ENCODE measurements around the gene ARSD. TPM values are rescaled to one million over a fixed set of nuclear protein-coding genes. Genes with fewer than 3 reads are reported as not detected.

The ARSD gene
- total RNA-seq, 1 experiment from 2014 or later, result 8.0 TPM

GRCh38 chrX:2879670-2880069 is 49.5 kb downstream of the ARSD start:
- H4K20me1 ChIP-seq (ENCODE audit: insufficient read depth), result no peaks in the 10 kb centered on the region
- intact Hi-C loops (cut with micrococcal nuclease), result loop anchor here (5.0 to 10.0 kb wide), 2 partner anchors 158 to 755 kb away; no protein-coding TSS in a partner anchor
- ChIA-PET RAD21 (ENCODE audit: low non-redundant PET in 1 of 2, low total read pairs in 2 of 2, uncharacterized antibody in 2 of 2, unreplicated experiment in 2 of 2) (no interaction called here), POLR2A (no interaction called here), CTCF (no interaction called here)
- no peaks in the 10 kb centered on the region for H3K9me3 ChIP-seq (ENCODE audit: control insufficient read depth in 1 of 2, insufficient read depth in 1 of 2, low read depth in 1 of 2, low read length in 2 of 2)
- TF ChIP-seq ZNF274 (IDR thresholded peaks at IDR 0.05; ENCODE audit: low read depth, low read length) (no peak), CTCF (IDR thresholded peaks at IDR 0.05 in 2 of 3, conservative IDR thresholded peaks at IDR 0.05 in 1 of 3; ENCODE audit: borderline replicate concordance in 1 of 3, insufficient read depth in 1 of 3, low read depth in 2 of 3, low read length in 2 of 3) (no peak), RAD21 (IDR thresholded peaks at IDR 0.05; ENCODE audit: low read depth) (no peak), SRF (IDR thresholded peaks at IDR 0.05; ENCODE audit: low read depth) (no peak), ZFX (IDR thresholded peaks at IDR 0.05) (no peak), YY1 (IDR thresholded peaks at IDR 0.05; ENCODE audit: extremely low read depth, insufficient replicate concordance, low read depth, low read length) (no peak), CBX3 (IDR thresholded peaks at IDR 0.05; ENCODE audit: low read depth) (no peak), EGR1 (IDR thresholded peaks at IDR 0.05; ENCODE audit: low read depth) (no peak)
- no peaks in the 10 kb centered on the region for H3K4me1 ChIP-seq (ENCODE audit: control insufficient read depth in 1 of 2, insufficient read depth in 2 of 2, low read length in 2 of 2)
- H3K27ac ChIP-seq (ENCODE audit: low read depth, low read length), result no peak overlapping the region
- no peak overlapping the region for H3K4me2 ChIP-seq (ENCODE audit: low read length)
- H3K4me3 ChIP-seq (replicated peaks in 1 of 2; ENCODE audit: low read depth in 1 of 2, low read length in 2 of 2), result no peak overlapping the region
- no peak for ATAC-seq
- no peaks in the 10 kb centered on the region for H3K9me2 ChIP-seq (ENCODE audit: insufficient read depth)
- H3K36me3 ChIP-seq (ENCODE audit: control insufficient read depth in 1 of 2, insufficient read depth in 2 of 2, low read length in 2 of 2), result no peaks in the 10 kb centered on the region
- H2AFZ ChIP-seq (ENCODE audit: low read depth, low read length, poor library complexity, severe bottlenecking), result no peak overlapping the region
- no peak for DNase-seq (ENCODE audit: low read depth, low spot score)
- BruUV-seq (replicated peaks), result no TSS peak
- H3K9ac ChIP-seq (ENCODE audit: low read length), result no peak overlapping the region
- no peaks in the 10 kb centered on the region for H3K27me3 ChIP-seq (ENCODE audit: insufficient read depth, low read length)
- no peaks in the 10 kb centered on the region for H3K79me2 ChIP-seq (ENCODE audit: insufficient read depth, low read length)

GRCh38 chrX:2878563-2878962 is 50.6 kb downstream of the ARSD start:
- ChIA-PET POLR2A (no interaction called here), CTCF (no interaction called here), RAD21 (ENCODE audit: low non-redundant PET in 1 of 2, low total read pairs in 2 of 2, uncharacterized antibody in 2 of 2, unreplicated experiment in 2 of 2) (no interaction called here)
- no peak overlapping the region for H2AFZ ChIP-seq (ENCODE audit: low read depth, low read length, poor library complexity, severe bottlenecking)
- DNase-seq (ENCODE audit: low read depth, low spot score) (no peak), ATAC-seq (no peak)
- peaks cover 0 to 2% of the 10 kb centered on the region in 2 experiments; a peak in 1 of 4 replicates for H3K4me1 ChIP-seq (ENCODE audit: control insufficient read depth in 1 of 2, insufficient read depth in 2 of 2, low read length in 2 of 2)
- intact Hi-C loops (cut with micrococcal nuclease), result loop anchor here (5.0 to 10.0 kb wide), 2 partner anchors 159 to 756 kb away; no protein-coding TSS in a partner anchor
- H3K9me2 ChIP-seq (ENCODE audit: insufficient read depth), result no peaks in the 10 kb centered on the region
- H4K20me1 ChIP-seq (ENCODE audit: insufficient read depth), result no peaks in the 10 kb centered on the region
- H3K36me3 ChIP-seq (ENCODE audit: control insufficient read depth in 1 of 2, insufficient read depth in 2 of 2, low read length in 2 of 2), result no peaks in the 10 kb centered on the region
- no TSS peak for BruUV-seq (replicated peaks)
- no peak overlapping the region for H3K4me2 ChIP-seq (ENCODE audit: low read length)
- no peak overlapping the region for H3K27ac ChIP-seq (ENCODE audit: low read depth, low read length)
- no peaks in the 10 kb centered on the region for H3K9me3 ChIP-seq (ENCODE audit: control insufficient read depth in 1 of 2, insufficient read depth in 1 of 2, low read depth in 1 of 2, low read length in 2 of 2)
- H3K79me2 ChIP-seq (ENCODE audit: insufficient read depth, low read length), result no peaks in the 10 kb centered on the region
- no peak for TF ChIP-seq RAD21 (IDR thresholded peaks at IDR 0.05; ENCODE audit: low read depth)
- TF ChIP-seq SIN3A (IDR thresholded peaks at IDR 0.05; ENCODE audit: low read depth), result no peak
- H3K4me3 ChIP-seq (replicated peaks in 1 of 2; ENCODE audit: low read depth in 1 of 2, low read length in 2 of 2), result no peak overlapping the region
- H3K27me3 ChIP-seq (ENCODE audit: insufficient read depth, low read length), result no peaks in the 10 kb centered on the region
- no peak overlapping the region for H3K9ac ChIP-seq (ENCODE audit: low read length)

Data from HCT116 (cell line).